HG03521 (cell line): ENCODE data around the gene GNPDA2.
A peak's percentile ranks its signal among the peaks of the same experiment; 100 is the strongest.

Experiments used
- ATAC-seq: cut with Tn5 transposase; IDR thresholded peaks from one replicate; pipeline ENCODE4 v1.9.1; 2021; ENCODE audit warnings: mild to moderate bottlenecking, moderate library complexity; ENCODE audit not compliant: unreplicated experiment

GNPDA2 gene

DNA sequence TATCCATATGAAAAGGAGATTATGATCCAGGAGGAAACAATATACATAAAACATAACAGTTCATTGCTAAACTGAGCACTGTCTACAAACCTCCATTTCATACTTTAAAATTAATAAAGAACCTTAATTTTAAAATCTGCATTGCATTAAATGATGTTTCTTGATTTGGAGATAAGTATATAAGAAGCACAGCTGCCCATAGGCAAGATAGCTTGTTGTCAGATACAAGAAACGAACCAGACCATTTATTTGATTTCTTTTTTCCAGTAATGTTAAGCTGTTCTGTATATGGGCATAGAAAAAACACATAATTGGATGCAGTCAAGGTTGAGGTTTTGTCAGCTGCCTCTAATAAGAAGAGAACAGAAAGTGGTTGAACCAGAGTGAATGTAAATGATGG is 41.7 kb downstream of the GNPDA2 start:
- ATAC-seq: no peak

DNA sequence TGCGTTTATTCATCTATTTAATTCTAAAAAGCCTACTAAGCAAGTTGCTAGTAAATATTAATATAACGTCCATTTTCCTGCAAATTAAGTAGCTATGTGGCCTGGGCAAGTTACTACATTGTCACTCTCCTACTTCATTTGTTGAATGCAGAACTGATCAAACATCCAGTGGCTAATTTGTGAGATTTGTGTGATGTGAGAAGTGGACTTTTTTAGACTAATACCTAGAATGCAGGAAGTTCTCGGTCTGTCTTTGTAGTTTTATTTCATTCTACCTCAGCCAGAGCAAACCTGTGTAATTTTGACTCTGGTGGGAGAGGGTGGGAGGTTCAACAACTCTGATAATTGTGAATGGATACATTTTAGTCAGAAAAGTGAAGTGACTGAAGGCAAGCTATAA is 47.3 kb downstream of the GNPDA2 start:
- ATAC-seq: no peak

DNA sequence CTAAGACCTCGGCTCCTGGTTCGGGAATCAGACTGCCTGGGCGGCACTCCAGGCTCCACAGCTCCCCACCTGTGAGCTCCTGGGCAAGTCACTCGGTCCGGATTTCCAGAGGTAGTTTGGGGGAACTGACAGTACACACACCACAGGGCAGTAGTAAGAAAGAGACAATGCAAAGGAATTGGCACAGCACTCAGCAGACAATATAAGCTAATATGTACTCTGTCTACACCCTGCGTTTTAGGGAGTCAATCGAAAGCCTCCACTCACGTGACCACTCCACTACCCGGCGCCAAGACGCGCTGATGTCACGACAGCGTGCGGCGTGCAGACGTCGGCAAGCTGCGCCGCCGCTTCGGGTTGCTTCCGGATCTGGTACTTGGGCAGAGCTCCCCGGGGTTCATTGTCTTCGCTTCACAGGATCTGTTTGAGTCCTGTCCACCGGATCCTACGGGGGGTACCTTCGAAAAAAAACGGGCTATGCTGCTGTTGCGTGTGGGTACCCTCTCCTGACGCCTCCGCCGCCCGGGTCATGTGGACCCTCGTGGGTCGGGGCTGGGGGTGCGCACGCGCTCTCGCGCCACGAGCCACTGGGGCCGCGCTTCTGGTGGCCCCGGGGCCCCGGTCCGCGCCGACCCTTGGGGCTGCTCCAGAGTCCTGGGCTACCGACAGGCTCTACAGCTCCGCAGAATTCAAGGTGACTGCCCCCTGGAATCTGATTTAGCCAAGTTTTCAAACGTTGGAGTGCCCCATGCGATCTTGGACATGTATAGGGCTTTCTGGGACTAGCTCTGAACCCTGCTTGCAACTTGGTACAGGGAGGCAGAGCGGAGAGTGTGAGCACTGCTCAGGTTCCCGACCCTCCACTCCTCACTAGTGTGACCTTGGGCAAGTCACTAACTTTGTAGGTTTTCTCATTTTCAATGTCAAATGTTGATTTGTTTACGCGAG is 48.0 kb downstream of the GNPDA2 start, which contains the start of gene GUF1:
Gene GUF1, plus strand, starts transcription at position 327 of the 948 bp plus-strand sequence. Its CDS starts 203 bp downstream, at position 530.
- peak; percentile 94 for ATAC-seq

DNA sequence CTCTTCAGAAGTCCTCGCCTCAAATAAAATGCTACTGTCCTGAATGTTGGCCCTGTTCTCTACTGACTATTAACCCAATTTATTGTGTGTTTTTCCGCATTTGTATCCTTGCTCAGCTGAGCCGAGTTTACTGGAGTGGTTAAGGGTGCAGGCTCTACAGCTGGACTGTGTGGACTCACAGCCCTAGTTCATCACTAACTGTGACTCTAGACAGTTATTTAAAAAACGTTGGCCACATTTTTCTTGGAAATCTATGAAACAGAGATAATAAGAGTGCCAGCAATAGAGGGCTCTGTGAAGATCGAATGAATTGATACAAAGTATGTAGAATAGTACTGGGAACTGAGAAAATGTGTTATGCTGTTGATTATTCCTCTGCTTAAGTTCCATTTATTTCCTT is 51.0 kb downstream of the GNPDA2 start:
- ATAC-seq: no peak

DNA sequence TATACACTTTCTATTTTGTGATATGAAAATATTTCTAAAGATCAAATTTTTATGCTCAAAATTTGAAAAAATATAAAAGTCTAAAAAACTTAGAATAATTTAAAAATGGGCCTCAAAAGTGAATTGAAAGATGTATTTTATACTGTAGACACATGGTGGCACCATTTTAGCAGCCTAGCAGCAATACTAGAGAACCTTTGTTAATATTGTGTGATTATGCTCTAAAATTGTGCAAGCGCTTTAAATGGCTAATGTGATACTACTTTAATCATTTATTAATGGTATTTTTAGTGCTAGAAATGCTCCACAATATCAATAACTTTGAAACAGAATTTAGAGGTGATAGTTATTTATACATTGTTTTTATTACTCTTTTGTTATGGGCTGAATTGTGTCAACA is 51.9 kb downstream of the GNPDA2 start:
- ATAC-seq: no peak

DNA sequence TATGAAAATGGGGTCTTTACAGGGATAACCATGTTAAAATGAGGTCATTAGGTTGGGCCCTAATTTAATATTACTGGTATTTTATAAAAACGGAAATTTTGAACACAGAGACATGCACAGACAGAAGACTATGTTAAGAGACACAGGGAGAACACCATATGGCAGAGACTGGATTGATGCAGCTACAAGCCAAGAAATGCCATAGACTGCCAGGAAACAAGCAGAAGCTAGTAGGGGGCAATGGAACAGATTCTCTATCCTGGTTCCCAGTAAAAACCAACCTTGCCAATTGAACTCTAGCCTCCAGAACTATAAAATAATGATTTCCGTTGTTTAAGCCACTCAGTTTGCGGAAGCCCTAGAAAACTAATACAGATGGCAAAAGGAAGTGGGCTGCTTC is 54.7 kb downstream of the GNPDA2 start:
- ATAC-seq: no peak

DNA sequence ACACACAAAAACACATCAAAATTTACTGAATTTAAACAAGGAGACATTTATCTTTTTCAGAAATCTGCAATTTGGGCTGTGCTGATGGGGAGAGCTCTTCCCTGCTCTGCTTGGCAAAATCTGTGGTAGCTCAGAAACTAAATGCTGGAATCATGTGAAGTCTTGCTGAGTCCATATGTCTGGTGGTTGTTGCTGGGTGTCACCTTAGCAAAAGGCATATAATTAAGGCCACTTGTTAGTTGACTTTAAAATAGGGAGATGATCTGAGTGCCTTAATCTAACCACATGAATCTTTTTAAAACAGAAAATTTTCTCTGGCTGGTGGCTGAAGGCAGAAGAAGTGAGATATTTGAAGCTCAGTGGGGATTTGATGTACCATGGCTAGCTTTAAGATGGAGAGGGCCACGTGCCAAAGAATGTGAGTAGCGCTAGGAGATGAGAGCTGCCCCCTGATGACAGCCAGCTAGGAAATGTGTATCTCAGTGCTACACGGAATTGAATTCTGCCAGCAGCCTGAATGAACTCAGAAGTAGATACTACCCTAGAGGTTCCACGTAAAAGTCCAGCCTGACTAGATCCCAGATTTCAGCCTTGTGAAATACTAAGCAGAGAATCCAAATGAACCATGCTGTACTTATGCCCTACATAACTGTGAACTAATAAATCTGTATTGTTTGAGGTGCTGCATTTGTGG is 55.7 kb downstream of the GNPDA2 start:
- no peak for ATAC-seq

DNA sequence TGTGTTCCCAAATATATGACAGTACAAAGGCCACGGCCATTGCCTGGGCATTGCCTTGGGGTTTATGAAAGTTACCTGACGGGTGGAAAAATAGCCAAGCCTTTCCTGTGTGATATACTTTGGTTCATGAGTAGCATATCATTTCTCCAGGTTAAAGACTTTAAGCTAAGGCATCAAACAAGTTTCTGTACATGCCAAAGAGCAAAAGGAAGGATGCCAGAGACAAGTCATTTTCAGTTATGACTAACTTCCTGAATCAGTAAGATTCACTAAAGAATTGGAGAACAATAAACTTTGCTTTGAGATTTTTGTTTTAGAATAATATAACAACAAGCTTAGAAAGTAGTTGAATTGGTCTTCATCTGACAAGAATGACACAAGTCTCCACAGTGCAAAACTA is 57.8 kb downstream of the GNPDA2 start:
- no peak for ATAC-seq

DNA sequence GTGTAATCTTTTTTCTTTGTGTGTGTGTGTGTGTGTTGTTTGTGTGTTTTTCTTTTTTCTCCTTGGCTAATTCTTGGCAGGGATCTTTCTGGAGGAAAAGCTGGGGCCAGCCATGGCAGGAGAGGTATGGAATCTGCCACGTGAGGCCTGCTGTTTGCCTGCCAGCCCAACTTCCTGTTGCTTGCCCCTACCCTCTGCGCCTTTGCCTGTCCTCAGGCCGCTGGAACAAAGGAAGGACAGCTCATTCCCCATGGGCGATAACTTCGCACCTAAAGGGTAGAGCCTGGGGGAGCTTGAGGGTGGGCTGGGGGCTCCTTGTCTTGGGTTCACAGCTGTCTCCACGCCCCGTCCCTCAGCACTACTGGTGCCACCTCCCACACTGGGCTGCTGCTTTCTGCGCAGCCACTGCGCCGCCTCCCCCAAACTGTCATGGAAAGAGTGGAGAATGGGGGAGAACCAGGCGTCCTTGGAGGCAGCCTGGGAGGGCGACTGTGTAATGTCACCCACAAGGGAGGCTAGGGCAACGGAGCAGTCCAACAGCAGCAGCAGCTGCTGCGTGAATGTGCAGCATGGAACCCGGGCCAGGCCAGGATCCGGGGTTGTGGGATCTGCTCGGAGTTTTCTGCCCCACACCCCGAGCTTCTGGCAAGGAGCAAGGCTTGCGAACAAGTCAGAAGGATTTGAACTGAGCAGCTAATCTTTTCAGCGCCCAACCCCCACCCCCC is 62.7 kb downstream of the GNPDA2 start:
- ATAC-seq: no peak

DNA sequence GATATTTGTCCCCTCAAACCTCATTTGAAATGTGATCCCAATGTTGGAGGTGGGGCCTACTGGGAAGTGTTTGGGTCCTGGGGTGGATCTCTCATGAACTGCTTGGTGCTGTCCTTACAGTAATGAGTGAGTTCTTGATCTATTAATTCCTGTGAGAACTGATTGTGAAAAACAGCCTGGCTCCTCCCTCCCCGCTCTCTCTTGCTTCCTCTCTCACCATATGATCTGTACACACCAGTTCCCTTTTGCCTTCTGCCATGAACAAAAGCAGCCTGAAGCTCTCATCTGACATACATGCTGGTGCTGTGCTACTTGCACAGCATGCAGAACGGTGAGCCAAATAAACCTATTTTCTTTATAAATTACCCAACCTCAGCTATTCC is 63.7 kb downstream of the GNPDA2 start:
- peak; percentile 68 for ATAC-seq

DNA sequence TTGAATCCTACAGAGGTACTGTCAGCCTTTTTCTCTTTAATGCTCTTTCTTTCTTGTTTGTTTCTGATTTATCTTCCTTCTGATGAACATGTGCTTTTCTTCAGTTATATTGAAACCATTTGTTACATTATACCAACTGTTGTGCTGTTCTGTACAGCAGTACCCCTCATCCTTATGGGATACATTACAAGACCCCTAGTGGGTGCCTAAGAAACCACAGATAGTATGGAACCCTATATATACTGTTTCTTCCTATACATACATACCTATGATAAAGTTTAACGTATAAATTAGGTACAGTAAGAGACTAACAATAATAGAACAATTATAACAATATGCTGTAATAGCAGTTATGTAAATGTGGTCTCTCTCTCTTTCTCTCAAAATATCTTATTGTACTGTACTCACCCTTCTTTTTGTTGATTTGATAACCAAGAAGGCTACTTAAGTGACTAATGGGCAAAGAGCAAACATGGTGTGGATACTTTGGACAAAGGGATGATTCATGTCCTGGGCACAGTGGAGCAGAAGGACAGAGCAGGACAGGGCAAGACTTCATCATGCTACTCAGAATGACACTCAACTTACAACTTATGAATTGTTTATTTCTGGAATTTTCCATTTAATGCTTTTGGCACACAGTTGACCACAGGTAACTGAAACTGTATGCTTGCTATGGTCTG is 64.3 kb downstream of the GNPDA2 start:
- ATAC-seq: peak; percentile 5

DNA sequence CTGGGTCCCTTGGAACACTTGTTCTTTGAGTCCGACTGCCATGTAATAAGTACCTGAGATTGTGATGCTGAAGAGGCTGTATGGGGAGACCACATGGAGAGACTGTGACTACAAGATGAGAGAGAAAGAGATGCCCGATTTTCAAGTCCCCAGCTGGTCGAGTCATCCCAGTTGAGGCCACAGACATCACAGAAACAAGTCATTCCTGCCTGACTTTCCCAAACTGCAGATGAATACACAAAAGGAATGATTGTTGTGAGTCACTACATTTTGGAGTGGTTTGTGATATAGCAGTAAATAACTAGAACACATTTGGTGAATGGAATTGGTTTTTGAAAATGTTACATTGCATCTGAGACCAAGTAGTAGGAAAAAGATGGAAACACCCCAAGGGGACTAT is 66.0 kb downstream of the GNPDA2 start:
- ATAC-seq: no peak

DNA sequence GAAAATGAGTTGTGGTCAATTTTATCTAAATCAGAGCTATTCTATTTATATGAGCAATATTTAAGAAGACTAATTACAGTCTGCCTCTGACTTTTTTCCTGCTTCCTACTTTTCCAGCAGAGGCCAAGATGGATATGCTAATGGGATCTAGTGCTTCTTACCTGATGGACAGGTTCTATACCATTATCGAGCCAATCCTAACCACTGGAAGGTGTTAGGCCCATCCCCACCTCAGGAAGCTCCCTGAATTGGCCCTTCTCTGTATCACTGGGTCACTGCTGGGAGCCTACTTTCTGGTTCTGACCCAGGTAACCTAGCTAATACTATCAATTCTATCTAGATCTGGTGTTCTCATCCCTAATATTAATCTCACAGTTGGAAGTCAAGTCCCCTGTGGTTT is 74.4 kb downstream of the GNPDA2 start:
- ATAC-seq: no peak
